NCI-H774 (cell line): ENCODE data around the gene MEG3.

Source experiments
- DNase-seq: peaks from one replicate; lab custom pipeline; 2025; lab: John Stamatoyannopoulos, UW

The MEG3 gene

DNA sequence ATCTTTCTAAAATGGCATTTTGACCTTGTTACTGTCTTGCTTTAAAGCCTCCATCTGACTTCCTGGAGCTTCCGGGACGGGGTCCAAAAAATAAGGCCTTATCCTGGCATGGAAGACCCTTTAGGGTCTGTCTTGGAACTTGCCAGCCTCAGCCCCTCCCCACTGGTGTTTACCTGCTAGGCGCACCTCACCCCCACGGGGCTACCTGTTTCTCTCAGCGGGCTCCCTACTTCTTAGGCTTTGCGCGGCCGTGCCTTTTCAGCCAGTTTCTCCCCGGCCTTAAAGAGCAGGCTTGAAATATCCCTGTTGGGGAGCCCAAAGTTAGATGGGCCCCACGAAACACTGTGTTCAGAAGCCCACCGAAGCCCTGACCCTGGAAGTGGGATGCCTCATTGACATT is 72.5 kb downstream of the MEG3 start:
- no peak for DNase-seq

DNA sequence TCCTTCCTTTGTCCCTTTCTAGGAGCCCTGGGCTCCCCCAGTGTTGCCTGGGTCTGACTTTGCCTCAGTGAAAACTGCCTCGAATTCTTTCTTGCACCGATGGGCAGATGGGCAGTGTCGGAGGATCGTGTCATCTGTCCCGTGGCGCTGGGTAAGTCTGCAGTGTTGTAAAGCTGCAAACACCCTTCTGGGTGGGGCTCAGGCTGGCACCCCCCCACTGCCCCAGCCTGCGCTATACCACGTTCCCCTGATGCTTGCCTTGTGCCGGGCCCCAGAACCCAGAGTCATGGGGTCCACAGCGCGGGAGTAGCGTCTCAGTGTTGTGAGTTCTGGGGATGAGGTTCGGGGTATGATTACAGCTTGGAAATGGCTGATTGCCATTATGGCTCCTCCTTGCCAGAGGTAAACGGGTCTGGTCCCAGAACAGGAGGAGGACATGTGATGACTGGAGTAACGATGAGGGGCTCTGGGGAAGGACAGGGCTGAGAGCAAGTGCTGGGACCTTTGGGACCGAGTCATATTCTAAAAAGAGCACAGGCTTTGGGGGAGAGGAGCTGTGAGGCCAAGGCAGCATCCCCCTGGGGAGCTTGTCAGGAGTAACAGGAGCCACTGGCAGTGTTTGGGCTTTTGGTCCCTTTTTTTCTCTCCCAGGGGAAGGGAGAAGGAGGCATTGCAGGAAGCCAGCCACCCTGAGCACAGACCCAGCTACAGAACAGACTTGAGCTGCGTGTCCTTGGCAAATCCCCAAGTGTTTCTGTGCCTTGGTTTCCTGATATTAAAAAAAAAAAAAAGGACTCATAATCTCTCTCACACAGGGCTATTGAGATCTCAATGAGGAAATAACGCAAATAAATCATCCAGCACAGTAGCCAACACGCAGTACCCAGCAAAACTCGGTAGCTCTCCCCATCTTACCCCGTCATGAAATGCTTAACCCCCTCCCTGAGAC is 73.3 kb downstream of the MEG3 start:
- no peak for DNase-seq

DNA sequence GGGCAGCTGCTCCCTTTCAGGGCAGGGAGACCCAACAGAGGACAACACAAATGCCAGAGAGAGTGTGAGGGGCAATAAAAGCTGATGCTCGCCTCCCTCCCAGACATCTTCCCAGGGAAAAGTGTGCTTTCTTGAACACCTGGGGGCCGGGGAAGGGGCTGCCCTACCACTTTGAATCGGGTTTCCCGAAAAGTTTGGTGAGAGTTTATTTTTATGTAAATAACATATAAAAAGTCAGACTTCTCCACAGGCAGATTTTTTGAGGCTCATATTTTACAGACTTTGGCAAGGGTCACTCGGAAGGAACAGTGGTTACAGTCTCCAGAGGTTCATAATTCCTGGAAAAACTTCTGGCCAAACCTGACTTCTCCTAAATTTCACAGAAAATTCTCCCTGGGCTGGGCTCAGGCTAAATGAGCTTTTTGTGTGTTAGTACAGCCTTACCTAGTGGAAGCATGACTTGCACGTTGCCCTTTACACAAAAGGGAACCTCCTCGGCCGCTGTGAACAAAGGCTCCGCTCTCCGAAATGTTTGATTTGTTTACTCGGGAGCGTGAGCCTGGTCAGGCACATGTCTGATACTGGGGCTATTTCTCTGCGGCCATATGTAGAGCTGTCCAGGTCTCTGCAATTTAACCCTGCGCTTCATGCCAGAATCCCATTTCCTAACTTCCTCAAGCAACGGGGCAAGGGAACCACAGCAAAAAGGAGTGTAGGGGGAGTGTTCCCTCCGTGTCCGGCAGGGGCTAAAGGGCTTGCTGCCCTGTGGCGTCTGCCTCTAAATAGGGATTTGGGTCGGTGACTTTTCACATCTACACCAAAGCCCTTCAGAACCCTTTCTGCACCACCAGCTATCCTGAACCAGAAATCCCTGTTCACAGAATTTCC is 74.2 kb downstream of the MEG3 start:
- DNase-seq: no peak

DNA sequence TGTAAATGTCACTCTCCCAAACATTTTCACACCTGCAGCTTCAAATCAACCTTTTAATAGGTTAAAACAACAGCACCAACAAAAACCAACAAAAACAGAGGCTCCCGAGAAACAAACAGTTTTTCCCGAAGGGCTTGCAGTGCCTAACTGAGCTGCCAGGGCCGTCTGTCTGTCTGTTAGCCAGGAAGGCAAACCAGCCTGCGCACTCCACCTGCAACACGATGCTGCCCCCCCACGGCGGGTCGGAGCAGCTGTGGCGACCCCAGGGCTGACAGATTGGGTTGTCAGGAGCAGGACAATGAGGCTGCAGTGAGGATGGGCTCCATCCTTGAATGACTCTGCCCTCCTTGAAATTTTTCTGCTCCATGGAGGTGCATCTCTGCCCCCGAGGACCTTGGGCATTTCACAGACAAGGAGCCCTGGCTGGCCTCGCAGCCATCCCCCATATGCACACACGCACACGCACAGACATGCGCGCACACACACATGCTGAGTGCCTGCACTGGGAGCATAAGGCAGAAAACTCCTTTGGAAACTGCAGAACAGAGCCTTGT is 75.0 kb downstream of the MEG3 start:
- peak; percentile 1 for DNase-seq

DNA sequence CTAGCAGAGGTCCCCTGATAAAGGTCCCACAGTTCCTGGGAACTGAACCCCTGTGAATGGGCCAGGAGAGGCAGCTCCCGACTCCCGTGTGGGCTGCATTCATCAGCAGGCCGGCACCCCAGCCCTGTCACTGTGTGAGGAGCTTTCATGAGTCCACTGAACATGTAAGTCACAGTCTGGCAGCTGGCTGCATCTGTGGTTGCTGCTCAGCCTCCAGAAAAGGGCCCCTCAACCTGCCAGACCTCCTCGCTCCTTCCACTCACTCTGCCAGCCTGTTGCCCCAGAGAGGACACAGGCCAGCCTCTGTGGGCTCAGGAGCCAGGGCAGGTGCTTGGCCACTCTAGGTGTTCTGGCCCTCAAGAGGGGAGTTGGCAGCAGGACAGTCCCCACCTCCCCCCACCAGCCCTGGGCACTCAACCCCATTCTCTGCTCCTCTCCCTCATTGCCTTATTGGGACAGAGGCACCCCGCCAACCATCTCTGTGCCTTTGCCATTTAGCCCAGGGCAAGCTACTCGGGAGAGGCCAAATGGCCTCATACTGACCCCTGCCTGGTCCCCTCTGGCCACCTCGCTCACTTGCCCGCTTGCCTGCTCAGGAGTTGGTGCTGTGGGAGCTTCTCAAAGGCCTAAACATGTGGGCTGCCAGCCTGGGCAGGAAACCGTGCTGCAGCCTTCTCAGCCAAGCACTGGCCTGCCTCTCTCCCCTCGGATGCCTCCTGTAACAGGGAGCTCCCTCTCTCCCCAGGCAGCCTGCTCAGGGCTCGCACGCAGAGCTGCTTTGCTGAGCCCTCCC is 75.7 kb downstream of the MEG3 start:
- DNase-seq: no peak

DNA sequence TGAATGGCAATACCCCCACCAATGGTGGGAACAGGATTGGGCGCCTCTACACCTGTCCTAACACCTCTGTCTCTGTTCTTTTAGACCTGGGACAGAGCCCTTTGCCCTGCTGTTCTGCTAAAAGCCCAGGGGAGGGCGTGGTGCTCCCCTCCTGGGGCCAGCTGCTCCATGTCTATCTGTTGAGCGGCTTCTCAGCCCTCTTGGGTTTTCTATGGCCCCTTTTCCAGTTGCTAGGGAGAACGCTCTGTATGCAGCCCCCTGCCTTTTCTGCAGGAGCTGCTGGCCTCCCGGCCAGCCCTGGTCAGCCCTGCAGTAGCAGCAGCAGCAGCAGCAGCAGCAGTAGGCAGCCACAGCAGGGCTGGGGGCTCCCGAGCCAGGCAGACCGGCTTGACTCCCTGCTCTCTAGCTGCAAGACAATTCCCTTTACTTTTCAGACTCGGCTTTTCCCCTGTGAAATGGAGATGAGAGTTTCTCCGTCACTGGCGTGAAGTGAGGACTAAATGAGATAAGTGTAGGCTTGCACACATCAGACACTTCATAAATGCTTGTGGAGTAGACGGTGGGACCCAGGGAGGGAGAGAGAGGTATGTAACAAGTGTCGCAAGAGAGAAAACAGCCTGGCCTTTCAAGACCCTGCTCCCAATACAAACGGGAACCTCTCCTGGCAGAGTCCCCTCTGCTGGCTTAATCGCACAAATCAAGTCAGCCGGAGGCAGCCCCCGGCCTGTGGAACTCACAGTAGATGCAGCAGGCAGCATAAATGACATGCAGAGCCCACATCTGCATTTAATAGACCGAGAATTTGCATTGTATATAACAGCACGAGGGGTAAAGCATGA is 76.6 kb downstream of the MEG3 start:
- no peak for DNase-seq

DNA sequence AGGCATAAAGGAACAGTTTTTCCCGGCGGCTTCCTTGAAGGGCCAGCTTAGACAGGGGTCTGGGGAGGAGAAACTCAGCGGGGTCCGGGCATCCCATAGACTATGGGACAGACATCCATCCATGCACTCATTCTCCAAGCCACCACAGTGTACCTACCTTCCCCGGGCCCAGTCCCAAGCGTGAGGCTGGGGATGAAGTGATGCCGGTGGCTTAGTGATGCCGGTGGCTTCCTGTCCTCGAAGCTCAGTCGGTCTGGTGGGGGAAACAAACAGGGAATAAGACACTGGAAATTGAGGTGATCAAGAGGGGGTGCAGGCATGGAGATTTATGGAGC is 77.2 kb downstream of the MEG3 start:
- DNase-seq: no peak

DNA sequence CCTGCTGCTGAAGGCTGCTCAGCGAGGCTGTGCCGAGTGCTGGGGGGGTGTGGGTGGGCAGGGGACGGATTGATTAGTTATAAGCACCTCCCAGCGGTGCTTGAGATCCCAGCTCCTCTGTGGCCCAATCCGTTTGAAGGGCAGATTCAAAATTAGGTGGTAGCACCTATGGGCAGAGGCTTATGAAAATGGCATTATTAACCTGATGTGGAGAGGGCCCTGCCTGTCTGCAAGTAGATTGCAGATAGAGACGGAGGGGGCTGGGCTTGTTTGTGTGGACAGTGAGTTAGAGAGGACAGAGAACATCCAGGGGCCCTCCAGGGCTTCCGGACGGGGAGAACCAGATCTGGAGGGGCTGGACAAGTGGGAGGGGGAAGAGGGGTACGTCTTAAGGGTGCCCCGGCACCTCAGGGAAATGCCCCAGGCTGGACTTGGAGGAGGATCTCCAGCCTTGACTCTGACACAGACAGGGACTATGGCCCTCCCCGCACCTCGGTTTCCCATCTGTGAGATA is 77.8 kb downstream of the MEG3 start, which contains the start of gene RTL1:
Gene RTL1 (minus strand): TSS at position 51 of the 514 bp plus-strand sequence. CDS start 18,934 bp downstream, outside the sequence.
- no peak for DNase-seq

DNA sequence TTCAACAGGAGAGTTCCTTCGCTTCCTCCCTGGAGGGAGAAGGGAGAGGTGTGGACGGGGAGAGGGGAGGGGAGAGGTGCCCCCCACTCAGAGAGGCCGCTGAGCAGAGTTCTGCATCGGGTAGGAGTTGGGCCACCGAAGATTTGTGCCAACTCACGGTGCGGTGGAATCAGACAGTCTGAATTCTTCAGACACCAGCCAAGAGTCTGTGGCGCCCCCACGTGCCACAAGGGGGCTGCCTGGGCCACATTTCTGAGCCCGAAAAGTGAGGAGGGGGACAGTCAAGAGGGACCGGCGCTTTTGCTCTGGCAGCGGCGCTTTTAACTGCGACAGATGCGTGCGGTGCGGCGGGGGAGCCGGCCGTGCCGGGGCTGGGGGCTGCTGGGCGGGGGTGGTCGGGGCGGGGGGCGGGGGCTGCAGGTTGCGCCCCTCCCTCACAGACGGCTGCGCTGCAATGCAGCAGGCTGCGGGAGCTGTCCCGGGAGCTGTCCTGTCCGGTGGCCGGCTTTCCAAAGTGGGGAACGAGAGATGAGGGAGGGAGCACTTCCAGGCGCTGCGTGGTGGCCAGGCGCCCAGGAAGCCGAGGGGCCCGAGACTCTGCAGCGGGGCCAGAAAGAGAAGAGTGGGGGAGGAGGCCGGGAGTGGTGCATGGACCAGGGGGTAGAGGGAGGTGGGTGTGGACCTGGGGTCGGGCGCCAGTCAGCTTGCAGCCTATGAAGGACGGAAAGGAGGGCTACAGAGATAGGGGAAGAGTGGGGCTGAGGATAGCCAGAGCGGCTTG is 78.6 kb downstream of the MEG3 start:
- no peak for DNase-seq

DNA sequence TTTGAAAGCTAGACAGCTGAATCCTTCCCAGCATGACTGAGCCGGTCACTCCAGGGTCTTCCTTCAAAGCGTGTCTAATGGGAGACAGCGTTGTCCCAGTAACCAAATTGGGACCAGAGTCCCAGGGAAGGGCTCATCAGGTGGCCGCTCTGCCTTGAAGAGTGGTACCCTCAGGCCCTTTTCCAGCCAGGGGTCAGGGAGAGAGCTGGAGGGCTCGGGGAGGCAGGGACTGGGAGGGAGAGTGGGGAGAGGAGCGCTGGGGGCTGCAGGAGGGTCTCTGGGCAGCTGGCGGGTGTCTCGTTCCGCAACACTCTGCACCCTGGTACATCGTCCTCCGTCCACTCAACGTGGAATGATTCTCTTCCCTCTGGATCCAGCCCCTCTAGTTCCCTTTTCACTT is 79.2 kb downstream of the MEG3 start:
- DNase-seq: no peak

DNA sequence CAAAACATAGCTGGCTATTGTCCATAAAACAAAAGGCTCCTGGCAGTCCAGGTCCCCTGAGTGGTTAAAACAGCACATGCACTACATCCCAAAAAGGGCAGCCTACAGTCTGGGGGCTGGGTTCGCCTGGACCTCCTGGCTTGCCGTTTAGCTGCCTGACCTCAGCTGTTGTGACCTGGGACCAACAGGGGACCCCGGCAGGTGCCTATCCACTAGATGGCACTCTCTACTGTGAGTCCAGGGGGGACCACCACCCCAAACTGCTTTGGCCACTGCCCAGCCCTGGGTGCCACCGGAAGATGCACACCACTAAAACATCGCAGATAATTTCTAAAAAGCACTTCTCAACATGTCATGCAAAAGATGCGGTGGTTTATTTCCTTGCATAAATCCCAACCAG is 80.5 kb downstream of the MEG3 start:
- no peak for DNase-seq

DNA sequence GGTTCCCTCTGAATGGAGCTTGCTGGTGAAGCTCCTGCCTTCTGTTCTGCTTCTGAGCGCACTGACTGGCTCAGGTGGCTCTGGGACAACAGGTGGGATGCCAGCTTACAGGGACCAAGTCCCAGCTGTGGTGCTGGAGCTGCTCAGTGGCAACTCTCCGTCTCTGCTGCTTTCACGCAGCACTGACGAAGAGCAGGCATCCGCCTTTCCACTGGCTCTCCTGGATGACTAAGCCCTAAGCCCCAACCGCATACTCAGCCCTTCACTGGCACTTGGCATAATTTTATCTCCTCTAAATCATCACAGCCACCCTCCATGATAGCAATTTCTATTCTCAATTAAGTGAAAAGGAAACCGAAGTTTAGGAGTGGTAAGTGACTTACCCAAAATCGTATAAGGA is 81.3 kb downstream of the MEG3 start:
- no peak for DNase-seq

DNA sequence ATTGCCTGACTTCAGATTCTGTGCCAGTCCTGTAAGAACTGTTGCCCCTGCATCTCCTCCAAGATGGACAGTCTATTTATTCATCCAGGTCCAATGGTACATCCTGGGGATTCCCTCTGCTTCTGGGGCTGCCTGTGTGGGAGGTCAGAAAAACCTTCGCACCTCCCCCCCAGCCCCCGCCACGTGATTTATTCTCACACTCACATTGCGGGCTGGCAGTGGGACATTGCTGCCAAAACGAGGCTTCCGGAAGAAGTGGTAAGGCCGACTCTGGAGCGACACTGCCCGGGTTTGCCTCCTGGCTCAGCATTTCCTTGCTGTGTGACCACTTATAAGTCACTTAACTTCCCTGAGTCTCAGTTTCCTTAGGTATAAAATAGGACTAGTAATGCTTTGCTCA is 83.5 kb downstream of the MEG3 start:
- no peak for DNase-seq
